Measurements from ENCODE around the gene INPP5F.

The INPP5F gene, protein sequence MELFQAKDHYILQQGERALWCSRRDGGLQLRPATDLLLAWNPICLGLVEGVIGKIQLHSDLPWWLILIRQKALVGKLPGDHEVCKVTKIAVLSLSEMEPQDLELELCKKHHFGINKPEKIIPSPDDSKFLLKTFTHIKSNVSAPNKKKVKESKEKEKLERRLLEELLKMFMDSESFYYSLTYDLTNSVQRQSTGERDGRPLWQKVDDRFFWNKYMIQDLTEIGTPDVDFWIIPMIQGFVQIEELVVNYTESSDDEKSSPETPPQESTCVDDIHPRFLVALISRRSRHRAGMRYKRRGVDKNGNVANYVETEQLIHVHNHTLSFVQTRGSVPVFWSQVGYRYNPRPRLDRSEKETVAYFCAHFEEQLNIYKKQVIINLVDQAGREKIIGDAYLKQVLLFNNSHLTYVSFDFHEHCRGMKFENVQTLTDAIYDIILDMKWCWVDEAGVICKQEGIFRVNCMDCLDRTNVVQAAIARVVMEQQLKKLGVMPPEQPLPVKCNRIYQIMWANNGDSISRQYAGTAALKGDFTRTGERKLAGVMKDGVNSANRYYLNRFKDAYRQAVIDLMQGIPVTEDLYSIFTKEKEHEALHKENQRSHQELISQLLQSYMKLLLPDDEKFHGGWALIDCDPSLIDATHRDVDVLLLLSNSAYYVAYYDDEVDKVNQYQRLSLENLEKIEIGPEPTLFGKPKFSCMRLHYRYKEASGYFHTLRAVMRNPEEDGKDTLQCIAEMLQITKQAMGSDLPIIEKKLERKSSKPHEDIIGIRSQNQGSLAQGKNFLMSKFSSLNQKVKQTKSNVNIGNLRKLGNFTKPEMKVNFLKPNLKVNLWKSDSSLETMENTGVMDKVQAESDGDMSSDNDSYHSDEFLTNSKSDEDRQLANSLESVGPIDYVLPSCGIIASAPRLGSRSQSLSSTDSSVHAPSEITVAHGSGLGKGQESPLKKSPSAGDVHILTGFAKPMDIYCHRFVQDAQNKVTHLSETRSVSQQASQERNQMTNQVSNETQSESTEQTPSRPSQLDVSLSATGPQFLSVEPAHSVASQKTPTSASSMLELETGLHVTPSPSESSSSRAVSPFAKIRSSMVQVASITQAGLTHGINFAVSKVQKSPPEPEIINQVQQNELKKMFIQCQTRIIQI

GRCh38 chr10:119725828-119726675 is at the start of gene INPP5F:
INPP5F (plus strand) TSS chr10:119726050; CDS start chr10:119726263, 213 bp downstream.
- DNase-seq = peak; percentile 100

GRCh38 chr10:119677126-119677525 is 48.7 kb upstream of the INPP5F start:
- no peak for DNase-seq

DNA sequence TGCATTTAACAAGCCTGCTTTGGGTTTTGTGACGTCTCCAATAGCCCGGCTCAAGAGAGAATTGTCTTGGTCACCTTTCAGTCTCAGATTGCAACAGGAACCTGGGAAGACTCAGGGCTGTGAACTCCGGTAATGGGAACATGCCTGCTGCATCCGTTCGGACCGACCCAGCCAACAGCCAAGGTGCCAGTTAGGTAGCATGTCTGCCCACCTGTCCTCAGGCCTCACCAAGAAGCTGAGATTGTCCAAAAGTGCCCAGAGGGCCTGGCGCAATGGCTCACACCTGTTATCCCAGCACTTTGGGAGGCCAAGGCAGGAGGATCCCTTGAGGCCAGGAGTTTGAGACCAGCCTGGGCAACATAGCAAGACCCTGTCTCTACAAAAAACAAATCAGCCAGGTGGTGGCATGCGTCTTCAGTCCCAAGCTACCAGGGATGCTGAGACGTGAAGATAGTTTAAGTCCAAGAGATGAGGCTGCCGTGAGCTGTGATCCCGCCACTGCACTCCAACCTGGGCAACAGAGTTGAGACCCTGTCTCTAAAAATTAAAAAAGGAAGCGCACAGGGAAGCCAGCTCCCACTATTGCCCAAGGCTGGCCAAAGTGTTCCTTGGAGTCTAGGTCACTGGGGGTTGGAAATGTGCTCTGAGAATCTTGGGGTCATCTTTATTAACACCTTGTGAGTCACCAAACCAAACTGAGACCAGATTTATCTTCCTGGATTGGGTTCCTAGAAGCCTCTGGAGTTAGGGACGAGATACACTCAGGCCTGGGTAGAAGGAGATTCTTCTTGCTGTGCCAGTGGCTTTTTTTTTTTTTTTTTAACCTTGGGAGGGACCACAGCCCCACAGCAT is 47.7 kb upstream of the INPP5F start:
- no peak for DNase-seq

- no peak for DNase-seq
Observed at GRCh38 chr10:119679480-119679829, 46.4 kb upstream of the INPP5F start.

DNA sequence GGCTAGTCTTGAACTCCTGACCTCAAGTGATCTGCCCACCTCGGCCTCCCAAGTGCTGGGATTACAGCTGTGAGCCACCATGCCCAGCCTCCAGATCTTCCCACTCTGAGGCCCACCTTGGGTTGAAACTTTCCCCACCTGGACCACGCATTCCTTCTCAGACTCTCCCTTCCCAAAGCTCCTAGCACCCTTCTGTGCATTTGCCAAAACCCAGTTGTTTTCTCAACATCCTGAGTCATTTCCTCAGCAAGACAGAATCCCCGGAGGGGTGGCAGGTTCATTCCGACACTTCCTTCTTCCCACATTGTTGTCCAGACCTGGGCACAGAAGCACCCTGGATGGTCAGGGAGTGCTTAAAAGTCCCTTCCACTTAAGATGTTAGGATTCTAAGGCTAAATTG is 45.8 kb upstream of the INPP5F start:
- no peak for DNase-seq

GRCh38 chr10:119680650-119681081 is 45.2 kb upstream of the INPP5F start:
- peak in 1 of 2 experiments; percentile 22 for DNase-seq

DNA sequence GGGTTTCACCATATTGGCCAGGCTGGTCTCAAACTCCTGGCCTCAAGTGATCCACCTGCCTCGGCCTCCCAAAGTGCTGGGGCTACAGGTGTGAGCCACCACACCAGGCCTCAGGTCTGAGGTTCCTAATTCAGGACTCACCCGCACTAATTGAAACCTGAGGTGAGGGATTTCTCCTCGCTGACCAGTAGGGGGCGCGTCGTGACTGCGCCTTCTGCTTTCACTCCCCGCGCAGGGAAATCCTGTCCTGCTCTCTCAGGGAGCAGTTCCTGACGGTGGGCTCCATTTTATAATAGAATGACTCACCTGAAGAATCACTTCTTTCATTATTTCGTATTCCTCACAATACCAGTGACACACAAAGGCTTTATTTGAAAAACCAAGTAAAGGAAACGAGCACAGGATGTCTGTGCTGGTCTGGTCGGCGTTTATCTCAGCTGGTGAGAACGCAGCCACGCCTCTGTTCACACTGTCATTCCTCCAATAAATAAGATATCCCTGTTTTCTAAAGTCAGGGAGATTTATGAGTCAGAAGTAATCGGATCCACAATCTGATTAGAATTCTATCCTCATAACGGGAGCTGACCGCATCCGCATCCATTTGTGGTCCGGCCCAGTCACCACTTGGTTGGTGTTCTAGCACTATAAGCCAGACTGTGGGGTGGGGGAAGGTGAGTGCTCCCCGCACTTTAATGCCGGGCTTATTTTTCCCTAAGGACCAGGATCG is 39.2 kb upstream of the INPP5F start:
- peak; percentile 84 to 85 for DNase-seq

- DNase-seq = no peak
Observed at GRCh38 chr10:119687192-119688032, 38.4 kb upstream of the INPP5F start.

GRCh38 chr10:119688033-119688508 is 37.8 kb upstream of the INPP5F start:
- DNase-seq = no peak

GRCh38 chr10:119689016-119689580 is 36.8 kb upstream of the INPP5F start:
- DNase-seq = no peak

DNA sequence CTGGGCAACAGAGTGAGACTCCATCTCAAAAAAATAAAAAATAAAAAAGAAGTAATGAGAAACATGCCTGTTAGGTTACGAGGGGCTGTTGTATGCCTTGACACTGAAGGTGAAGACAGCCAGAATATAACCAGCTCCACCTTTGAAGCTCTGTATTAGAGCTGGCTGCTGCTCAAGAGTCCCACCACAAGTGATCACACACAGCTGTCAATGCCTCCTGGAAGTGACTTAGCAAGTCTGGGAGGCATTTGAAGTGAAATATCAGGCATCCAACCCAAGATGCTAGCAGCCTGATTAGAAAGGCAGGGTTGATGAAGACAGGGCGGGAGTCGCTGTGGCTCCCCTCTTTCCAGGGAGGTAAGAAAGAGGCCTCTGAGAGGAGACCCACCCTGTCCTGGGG is 34.1 kb upstream of the INPP5F start:
- no peak for DNase-seq

GRCh38 chr10:119693262-119693957 is 32.4 kb upstream of the INPP5F start:
- DNase-seq = no peak

DNA sequence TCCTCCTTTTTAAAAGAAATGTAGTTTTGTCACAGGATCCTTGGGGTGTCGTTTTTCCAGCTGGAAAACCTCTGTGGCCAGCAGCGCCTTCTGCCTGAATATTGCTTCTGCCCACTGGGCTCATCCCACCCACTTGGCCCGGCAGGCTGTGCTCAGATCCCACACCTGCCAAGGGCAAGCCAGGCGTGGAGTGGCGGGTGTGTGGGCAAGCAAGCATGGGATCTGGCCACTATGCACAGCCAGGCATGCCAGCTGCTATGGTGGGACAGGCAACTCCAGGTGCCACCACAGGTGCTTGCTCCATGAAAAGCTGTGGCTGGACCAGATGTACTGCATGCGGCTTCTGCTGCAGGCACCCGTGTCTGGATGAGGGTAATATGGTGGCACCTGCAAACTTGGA is 31.2 kb upstream of the INPP5F start:
- no peak for DNase-seq

- no peak for DNase-seq
Observed at GRCh38 chr10:119700321-119700954, 25.4 kb upstream of the INPP5F start.

DNA sequence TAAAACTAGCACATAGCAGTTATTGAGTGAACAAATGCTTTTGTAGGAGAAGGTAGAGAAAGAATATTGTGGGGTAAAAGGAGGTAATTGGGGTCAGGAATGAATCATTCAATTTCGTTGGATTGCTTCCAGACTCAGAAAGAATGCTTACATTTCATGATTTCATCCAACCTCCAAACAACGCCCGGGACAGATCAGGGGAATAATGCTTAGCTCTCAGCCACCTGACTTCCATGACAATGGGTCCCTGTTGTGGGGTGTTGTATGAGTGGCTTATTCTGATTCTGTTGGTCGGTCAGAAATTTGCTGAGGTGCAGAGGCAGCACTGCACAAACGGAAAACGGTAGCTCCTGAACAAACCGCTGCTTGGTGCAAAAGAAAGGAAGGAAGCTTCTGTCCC is 24.0 kb upstream of the INPP5F start:
- DNase-seq = no peak

- no peak for DNase-seq
Observed at GRCh38 chr10:119702583-119702982, 23.3 kb upstream of the INPP5F start.

GRCh38 chr10:119703903-119704508 is 21.8 kb upstream of the INPP5F start:
- no peak for DNase-seq

GRCh38 chr10:119705434-119705831 is 20.4 kb upstream of the INPP5F start:
- DNase-seq = no peak
